Transverse colon (tissue), 4 donors: ENCODE data around the gene BCKDHA.

ENCODE experiments used
- POLR2AphosphoS5 ChIP-seq, 3 donors: sonication (generic); formaldehyde crosslinking; IDR thresholded peaks; one replicate each; pipeline ENCODE4 v1.6.1; 2016; ENCODE audit warnings: antibody characterized with exemption in 3 of 3
- TF ChIP-seq, protein P1 (sequence below), 5 experiments: fragments of 200-600 bp in 3 of 5; fragments of 450-650 bp in 2 of 5; sonication (generic) in 3 of 5; IDR thresholded peaks; 1 replicate in 2 of 5; 2 replicates in 3 of 5; pipeline ENCODE4 v1.5.1; 2016 to 2017; ENCODE audit warnings: antibody characterized with exemption in 5 of 5, inconsistent platforms in 3 of 5, mild to moderate bottlenecking in 2 of 5, moderate library complexity in 1 of 5

- TF ChIP-seq, protein P1, sequence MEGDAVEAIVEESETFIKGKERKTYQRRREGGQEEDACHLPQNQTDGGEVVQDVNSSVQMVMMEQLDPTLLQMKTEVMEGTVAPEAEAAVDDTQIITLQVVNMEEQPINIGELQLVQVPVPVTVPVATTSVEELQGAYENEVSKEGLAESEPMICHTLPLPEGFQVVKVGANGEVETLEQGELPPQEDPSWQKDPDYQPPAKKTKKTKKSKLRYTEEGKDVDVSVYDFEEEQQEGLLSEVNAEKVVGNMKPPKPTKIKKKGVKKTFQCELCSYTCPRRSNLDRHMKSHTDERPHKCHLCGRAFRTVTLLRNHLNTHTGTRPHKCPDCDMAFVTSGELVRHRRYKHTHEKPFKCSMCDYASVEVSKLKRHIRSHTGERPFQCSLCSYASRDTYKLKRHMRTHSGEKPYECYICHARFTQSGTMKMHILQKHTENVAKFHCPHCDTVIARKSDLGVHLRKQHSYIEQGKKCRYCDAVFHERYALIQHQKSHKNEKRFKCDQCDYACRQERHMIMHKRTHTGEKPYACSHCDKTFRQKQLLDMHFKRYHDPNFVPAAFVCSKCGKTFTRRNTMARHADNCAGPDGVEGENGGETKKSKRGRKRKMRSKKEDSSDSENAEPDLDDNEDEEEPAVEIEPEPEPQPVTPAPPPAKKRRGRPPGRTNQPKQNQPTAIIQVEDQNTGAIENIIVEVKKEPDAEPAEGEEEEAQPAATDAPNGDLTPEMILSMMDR (IDR thresholded peaks at IDR 0.05): no peak
- TF ChIP-seq POLR2AphosphoS5 (IDR thresholded peaks at IDR 0.05): no peak
Observed at GRCh38 chr19:41443813-41444455, 46.3 kb downstream of the BCKDHA start.
